ENCODE results near the gene ABCA5.
"Not testable (repeated sequence)": the region's sequence is repeated elsewhere in the genome, so short reads cannot be mapped to it uniquely, and the experiment has no call there.

ABCA5 gene

GRCh38 chr17:69207151-69207550, 119.8 kb downstream of the ABCA5 start:
- TF ChIP-seq CTCF (IDR thresholded peaks at IDR 0.05; ENCODE audit: extremely low read depth, missing control alignments) = no peak

GRCh38 chr17:69198238-69198637, 128.7 kb downstream of the ABCA5 start:
- DNase-seq (ENCODE audit: low spot score) = no peak
- TF ChIP-seq CTCF (IDR thresholded peaks at IDR 0.05; ENCODE audit: extremely low read depth, missing control alignments) = no peak

More at GRCh38 chr17:69207151-69207550, 119.8 kb downstream of the ABCA5 start:
- no peak for DNase-seq (ENCODE audit: low spot score)

GRCh38 chr17:69196105-69196653, 130.8 kb downstream of the ABCA5 start:
- not testable (repeated sequence) for DNase-seq (ENCODE audit: low spot score)
